ENCODE results near the gene CACHD1.

DNA sequence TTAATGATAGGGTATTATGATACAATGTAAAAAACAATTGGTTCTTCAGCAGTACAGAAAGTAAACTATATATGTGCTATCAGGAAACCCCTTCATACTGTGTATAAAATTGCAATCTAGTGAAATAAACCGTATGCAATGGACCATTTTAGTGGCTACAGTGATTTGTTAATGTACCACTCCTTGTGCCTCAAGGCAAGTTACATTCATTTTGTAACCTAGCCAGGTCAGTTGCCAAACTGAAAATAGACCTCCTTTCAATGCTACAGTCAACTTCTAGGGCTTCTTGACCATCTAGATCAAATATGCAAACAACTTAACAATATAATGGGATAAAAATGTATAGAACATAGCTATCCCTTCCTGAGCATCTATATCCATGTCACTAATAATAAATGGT lies 223.0 kb downstream of the CACHD1 start:
- TF ChIP-seq, protein P1, sequence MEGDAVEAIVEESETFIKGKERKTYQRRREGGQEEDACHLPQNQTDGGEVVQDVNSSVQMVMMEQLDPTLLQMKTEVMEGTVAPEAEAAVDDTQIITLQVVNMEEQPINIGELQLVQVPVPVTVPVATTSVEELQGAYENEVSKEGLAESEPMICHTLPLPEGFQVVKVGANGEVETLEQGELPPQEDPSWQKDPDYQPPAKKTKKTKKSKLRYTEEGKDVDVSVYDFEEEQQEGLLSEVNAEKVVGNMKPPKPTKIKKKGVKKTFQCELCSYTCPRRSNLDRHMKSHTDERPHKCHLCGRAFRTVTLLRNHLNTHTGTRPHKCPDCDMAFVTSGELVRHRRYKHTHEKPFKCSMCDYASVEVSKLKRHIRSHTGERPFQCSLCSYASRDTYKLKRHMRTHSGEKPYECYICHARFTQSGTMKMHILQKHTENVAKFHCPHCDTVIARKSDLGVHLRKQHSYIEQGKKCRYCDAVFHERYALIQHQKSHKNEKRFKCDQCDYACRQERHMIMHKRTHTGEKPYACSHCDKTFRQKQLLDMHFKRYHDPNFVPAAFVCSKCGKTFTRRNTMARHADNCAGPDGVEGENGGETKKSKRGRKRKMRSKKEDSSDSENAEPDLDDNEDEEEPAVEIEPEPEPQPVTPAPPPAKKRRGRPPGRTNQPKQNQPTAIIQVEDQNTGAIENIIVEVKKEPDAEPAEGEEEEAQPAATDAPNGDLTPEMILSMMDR (conservative IDR thresholded peaks at IDR 0.05 in 1 of 2, IDR thresholded peaks at IDR 0.05 in 1 of 2; ENCODE audit: low read depth in 1 of 2, low read length in 2 of 2): no peak
- no peak for TF ChIP-seq EZH2 (IDR thresholded peaks at IDR 0.05; ENCODE audit: low read length, missing control alignments)
